Astrocyte (in vitro differentiated cells and primary cell): Measurements from ENCODE around the gene SH3GL3.

Experiments used
- EZH2 ChIP-seq: IDR thresholded peaks from 2 replicates; pipeline ENCODE4 v1.6.1; 2012; ENCODE audit warnings: mild to moderate bottlenecking, low read length, inconsistent platforms; ENCODE audit not compliant: insufficient read depth
- TF ChIP-seq, protein P1 (sequence below): IDR thresholded peaks from 2 replicates; pipeline ENCODE4 v1.5.1; 2011; ENCODE audit warnings: low read depth, mild to moderate bottlenecking, inconsistent platforms, low read length, moderate library complexity; ENCODE audit not compliant: insufficient read depth

DNA sequence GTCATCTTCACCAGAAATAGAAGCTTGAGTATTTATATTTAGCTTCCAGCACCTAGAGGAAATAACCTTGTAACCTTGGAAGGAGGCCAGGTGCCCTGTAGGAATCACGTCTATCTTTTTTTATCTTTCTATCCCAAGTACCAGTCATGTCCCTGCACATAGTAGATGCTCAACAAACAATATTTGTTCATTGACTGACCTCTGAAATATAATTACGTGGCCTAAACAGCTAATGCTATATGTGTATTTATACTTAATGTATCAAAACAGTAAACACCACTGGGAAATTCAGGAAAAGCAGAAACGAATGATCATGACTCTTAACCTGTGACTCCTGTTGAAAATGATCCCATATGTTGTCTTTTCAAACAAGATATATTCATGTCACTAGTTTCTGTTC lies 108.9 kb downstream of the SH3GL3 start:
- TF ChIP-seq, protein P1, sequence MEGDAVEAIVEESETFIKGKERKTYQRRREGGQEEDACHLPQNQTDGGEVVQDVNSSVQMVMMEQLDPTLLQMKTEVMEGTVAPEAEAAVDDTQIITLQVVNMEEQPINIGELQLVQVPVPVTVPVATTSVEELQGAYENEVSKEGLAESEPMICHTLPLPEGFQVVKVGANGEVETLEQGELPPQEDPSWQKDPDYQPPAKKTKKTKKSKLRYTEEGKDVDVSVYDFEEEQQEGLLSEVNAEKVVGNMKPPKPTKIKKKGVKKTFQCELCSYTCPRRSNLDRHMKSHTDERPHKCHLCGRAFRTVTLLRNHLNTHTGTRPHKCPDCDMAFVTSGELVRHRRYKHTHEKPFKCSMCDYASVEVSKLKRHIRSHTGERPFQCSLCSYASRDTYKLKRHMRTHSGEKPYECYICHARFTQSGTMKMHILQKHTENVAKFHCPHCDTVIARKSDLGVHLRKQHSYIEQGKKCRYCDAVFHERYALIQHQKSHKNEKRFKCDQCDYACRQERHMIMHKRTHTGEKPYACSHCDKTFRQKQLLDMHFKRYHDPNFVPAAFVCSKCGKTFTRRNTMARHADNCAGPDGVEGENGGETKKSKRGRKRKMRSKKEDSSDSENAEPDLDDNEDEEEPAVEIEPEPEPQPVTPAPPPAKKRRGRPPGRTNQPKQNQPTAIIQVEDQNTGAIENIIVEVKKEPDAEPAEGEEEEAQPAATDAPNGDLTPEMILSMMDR: no peak
- no peak for TF ChIP-seq EZH2
